Measurements from ENCODE around the gene GPR132. TPM values are rescaled to one million over a fixed set of nuclear protein-coding genes. Genes with fewer than 3 reads are reported as not detected.

Gene GPR132
- total and polyA plus RNA-seq, 2 of the 13 experiments (the other 11 are each of a cell fraction or from before 2014, with no cell fraction given), result not detected

GRCh38 chr14:105078294-105078693 is 13.1 kb upstream of the GPR132 start (continued):
- TF ChIP-seq, protein P1, sequence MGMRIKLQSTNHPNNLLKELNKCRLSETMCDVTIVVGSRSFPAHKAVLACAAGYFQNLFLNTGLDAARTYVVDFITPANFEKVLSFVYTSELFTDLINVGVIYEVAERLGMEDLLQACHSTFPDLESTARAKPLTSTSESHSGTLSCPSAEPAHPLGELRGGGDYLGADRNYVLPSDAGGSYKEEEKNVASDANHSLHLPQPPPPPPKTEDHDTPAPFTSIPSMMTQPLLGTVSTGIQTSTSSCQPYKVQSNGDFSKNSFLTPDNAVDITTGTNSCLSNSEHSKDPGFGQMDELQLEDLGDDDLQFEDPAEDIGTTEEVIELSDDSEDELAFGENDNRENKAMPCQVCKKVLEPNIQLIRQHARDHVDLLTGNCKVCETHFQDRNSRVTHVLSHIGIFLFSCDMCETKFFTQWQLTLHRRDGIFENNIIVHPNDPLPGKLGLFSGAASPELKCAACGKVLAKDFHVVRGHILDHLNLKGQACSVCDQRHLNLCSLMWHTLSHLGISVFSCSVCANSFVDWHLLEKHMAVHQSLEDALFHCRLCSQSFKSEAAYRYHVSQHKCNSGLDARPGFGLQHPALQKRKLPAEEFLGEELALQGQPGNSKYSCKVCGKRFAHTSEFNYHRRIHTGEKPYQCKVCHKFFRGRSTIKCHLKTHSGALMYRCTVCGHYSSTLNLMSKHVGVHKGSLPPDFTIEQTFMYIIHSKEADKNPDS (CRISPR knock-in tag; IDR thresholded peaks at IDR 0.05), result no peak
- no peak for TF ChIP-seq PHF21A (CRISPR knock-in tag; IDR thresholded peaks at IDR 0.05)

- intact Hi-C loops (cut with micrococcal nuclease; ENCODE audit: unreplicated experiment), result no loop called here
- POLR2A ChIA-PET, result no interaction called here
- H3K4me3 ChIP-seq (replicated peaks in 1 of 3; ENCODE audit: insufficient read depth in 1 of 3, low read depth in 2 of 3, low read length in 3 of 3), result no peak overlapping the region
- in situ Hi-C loops (cut with HindIII; ENCODE audit: extremely low pct_ligation_motif_present, low pct_unique_long_range_greater_than_20kb), result no loop called here
- TF ChIP-seq RARG (CRISPR knock-in tag; IDR thresholded peaks at IDR 0.05; ENCODE audit: low read depth) (no peak), SUZ12 (IDR thresholded peaks at IDR 0.05; ENCODE audit: low read depth, low read length) (no peak), ZNF780A (CRISPR knock-in tag; IDR thresholded peaks at IDR 0.05) (no peak), ZNF784 (CRISPR knock-in tag; IDR thresholded peaks at IDR 0.05; ENCODE audit: borderline replicate concordance) (no peak), ZNF619 (CRISPR knock-in tag; IDR thresholded peaks at IDR 0.05) (no peak), PHF8 (CRISPR knock-in tag; IDR thresholded peaks at IDR 0.05) (no peak), RBAK (CRISPR knock-in tag; IDR thresholded peaks at IDR 0.05) (no peak), SNRNP70 (IDR thresholded peaks at IDR 0.05; ENCODE audit: low read depth, low read length) (no peak), ZNF543 (CRISPR knock-in tag; IDR thresholded peaks at IDR 0.05) (no peak), DDIT3 (CRISPR knock-in tag; IDR thresholded peaks at IDR 0.05) (no peak)
- TF ChIP-seq, protein P2, sequence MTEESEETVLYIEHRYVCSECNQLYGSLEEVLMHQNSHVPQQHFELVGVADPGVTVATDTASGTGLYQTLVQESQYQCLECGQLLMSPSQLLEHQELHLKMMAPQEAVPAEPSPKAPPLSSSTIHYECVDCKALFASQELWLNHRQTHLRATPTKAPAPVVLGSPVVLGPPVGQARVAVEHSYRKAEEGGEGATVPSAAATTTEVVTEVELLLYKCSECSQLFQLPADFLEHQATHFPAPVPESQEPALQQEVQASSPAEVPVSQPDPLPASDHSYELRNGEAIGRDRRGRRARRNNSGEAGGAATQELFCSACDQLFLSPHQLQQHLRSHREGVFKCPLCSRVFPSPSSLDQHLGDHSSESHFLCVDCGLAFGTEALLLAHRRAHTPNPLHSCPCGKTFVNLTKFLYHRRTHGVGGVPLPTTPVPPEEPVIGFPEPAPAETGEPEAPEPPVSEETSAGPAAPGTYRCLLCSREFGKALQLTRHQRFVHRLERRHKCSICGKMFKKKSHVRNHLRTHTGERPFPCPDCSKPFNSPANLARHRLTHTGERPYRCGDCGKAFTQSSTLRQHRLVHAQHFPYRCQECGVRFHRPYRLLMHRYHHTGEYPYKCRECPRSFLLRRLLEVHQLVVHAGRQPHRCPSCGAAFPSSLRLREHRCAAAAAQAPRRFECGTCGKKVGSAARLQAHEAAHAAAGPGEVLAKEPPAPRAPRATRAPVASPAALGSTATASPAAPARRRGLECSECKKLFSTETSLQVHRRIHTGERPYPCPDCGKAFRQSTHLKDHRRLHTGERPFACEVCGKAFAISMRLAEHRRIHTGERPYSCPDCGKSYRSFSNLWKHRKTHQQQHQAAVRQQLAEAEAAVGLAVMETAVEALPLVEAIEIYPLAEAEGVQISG (CRISPR knock-in tag; IDR thresholded peaks at IDR 0.05), result no peak
- no TSS peak for BruUV-seq (replicated peaks)
- no peak for ATAC-seq
- CTCF ChIA-PET (ENCODE audit: low intra/inter-chr PET ratio, low total read pairs), result no interaction called here
- no peak overlapping the region for H3K27ac ChIP-seq (ENCODE audit: extremely low read length, insufficient read depth, low read length)
- 83% methylated on average over 1 of the region's 8 CpGs for WGBS (ENCODE audit: low lambda C conversion rate)
- no peaks in the 10 kb centered on the region for H3K4me1 ChIP-seq (ENCODE audit: insufficient read depth, low read length)
- no peak for FAIRE-seq
- no peaks in the 10 kb centered on the region for H4K20me1 ChIP-seq (ENCODE audit: insufficient read depth, low read length)
- H3K9me3 ChIP-seq (ENCODE audit: low read length), result no peaks in the 10 kb centered on the region
- H3K9ac ChIP-seq (ENCODE audit: insufficient read depth, low read depth, low read length), result no peak overlapping the region
- no peaks in the 10 kb centered on the region for H3K79me2 ChIP-seq (ENCODE audit: insufficient read depth, low read length)
- no peak overlapping the region for H2AFZ ChIP-seq (ENCODE audit: low read length)
- no peaks in the 10 kb centered on the region for H3K36me3 ChIP-seq (replicated peaks in 1 of 2; ENCODE audit: control insufficient read depth in 1 of 2, insufficient read depth in 2 of 2, low read length in 2 of 2)
- peaks cover 9 to 46% of the 10 kb centered on the region in 2 experiments; a peak in 4 of 5 replicates for H3K27me3 ChIP-seq (ENCODE audit: control insufficient read depth in 1 of 2, insufficient read depth in 2 of 2, low read length in 2 of 2)
- H3K4me2 ChIP-seq (ENCODE audit: low read depth, low read length), result no peak overlapping the region
- DNase-seq (ENCODE audit: low spot score), result no peak
Observed at GRCh38 chr14:105077649-105077995, 12.4 kb upstream of the GPR132 start.

Data from HepG2 (cell line).